ENCODE results near the gene TMEM8B.

TMEM8B gene

DNA sequence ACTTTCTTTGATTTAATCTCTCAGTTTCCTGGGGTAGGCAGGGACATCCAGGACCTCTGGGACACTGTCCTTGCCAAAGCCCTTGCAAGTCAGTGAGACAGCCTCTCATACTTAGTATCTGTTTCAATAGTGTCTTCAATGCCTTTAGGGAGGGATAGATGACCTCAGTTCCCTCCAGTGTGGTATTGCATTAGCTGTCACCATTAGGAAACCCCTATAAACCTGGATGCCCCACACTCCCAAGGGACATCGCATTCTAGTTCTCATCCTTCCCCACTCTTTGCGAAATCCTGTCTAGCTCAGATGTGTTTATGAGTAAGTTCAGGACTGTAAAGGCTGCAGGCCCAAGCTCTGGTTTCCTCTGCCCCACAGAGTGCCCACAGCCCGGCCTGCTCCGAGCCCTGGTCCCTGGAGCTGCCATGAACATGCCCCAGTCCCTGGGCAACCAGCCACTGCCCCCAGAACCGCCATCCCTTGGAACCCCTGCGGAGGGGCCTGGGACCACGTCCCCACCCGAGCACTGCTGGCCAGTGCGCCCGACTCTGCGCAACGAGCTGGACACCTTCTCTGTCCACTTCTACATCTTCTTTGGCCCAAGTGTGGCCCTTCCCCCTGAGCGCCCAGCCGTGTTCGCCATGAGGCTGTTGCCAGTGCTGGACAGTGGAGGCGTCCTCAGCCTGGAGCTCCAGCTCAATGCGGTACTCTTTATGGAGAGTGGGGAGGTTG, 13.2 kb downstream of the TMEM8B start:
- H3K9ac ChIP-seq (ENCODE audit: low read length) = no peak overlapping the region
- H4K20me1 ChIP-seq (ENCODE audit: insufficient read depth, low read length) = no peaks in the 10 kb centered on the region
- H3K9me2 ChIP-seq (ENCODE audit: low read depth, low read length) = no peaks in the 10 kb centered on the region
- no peaks in the 10 kb centered on the region for H3K4me1 ChIP-seq (ENCODE audit: insufficient read depth, low read length, severe bottlenecking)
- no peak overlapping the region for H3K4me3 ChIP-seq (ENCODE audit: low read depth, low read length, poor library complexity, severe bottlenecking)
- H3K27me3 ChIP-seq (ENCODE audit: insufficient read depth, low read length) = no peaks in the 10 kb centered on the region
- H3K36me3 ChIP-seq (ENCODE audit: insufficient read depth, low read length) = no peaks in the 10 kb centered on the region
- no peak for TF ChIP-seq CTCF (IDR thresholded peaks at IDR 0.05; ENCODE audit: low read length)
- TF ChIP-seq EZH2 (IDR thresholded peaks at IDR 0.05; ENCODE audit: borderline replicate concordance, low read length) = no peak
- H3K4me2 ChIP-seq (ENCODE audit: low read length) = no peak overlapping the region
- no peaks in the 10 kb centered on the region for H3F3A ChIP-seq (ENCODE audit: insufficient read depth, low read length)
- H3K9me3 ChIP-seq (ENCODE audit: low read length) = no peaks in the 10 kb centered on the region
- no peak overlapping the region for H2AFZ ChIP-seq (ENCODE audit: low read length)
- no peak overlapping the region for H3K27ac ChIP-seq (ENCODE audit: low read depth, low read length, poor library complexity, severe bottlenecking)
- no peaks in the 10 kb centered on the region for H3K79me2 ChIP-seq (ENCODE audit: insufficient read depth, low read length)

- H3F3A ChIP-seq (ENCODE audit: insufficient read depth, low read length) = no peaks in the 10 kb centered on the region
- no peak overlapping the region for H3K4me3 ChIP-seq (ENCODE audit: low read depth, low read length, poor library complexity, severe bottlenecking)
- H3K79me2 ChIP-seq (ENCODE audit: insufficient read depth, low read length) = no peaks in the 10 kb centered on the region
- TF ChIP-seq EZH2 (IDR thresholded peaks at IDR 0.05; ENCODE audit: borderline replicate concordance, low read length) (no peak), CTCF (IDR thresholded peaks at IDR 0.05; ENCODE audit: low read length) (no peak)
- H3K27me3 ChIP-seq (ENCODE audit: insufficient read depth, low read length) = no peaks in the 10 kb centered on the region
- no peak overlapping the region for H3K9ac ChIP-seq (ENCODE audit: low read length)
- no peaks in the 10 kb centered on the region for H4K20me1 ChIP-seq (ENCODE audit: insufficient read depth, low read length)
- no peak overlapping the region for H3K4me2 ChIP-seq (ENCODE audit: low read length)
- no peaks in the 10 kb centered on the region for H3K9me2 ChIP-seq (ENCODE audit: low read depth, low read length)
- no peak overlapping the region for H2AFZ ChIP-seq (ENCODE audit: low read length)
- H3K9me3 ChIP-seq (ENCODE audit: low read length) = no peaks in the 10 kb centered on the region
- H3K4me1 ChIP-seq (ENCODE audit: insufficient read depth, low read length, severe bottlenecking) = no peaks in the 10 kb centered on the region
- no peak overlapping the region for H3K27ac ChIP-seq (ENCODE audit: low read depth, low read length, poor library complexity, severe bottlenecking)
- no peaks in the 10 kb centered on the region for H3K36me3 ChIP-seq (ENCODE audit: insufficient read depth, low read length)
These were observed 13.8 kb downstream of the TMEM8B start for GRCh38 chr9:35842795-35843194.

DNA sequence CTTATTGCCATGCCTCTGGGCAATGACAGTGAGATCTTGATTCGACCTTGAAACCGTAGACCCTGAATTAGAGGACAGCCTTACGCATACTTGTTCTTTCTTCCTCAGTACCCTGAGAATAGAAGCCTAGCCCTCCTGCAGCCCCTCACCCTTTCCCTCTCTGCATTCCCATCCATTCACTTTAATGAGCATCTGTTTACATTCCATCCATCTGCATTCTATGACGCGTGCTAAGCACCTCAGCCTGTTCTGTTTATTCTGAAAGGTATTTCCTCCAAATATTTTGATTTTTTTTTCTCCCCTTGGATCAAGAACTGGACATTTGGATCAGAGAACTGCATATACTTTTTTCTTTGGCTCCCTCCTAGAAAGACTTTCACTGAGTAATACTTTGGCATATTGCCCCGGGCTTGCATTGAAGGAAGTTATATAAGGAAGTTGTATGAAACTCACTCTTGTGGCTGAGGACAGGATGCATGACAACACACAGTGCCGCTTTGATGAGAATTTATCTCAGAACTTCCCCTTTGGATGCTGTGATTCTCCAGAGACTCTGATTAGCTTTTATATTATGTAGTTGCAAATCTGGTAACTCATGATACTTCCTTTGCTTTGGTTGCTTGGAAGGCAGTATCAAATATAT, 15.7 kb downstream of the TMEM8B start:
- H3K4me1 ChIP-seq (ENCODE audit: insufficient read depth, low read length, severe bottlenecking) = no peaks in the 10 kb centered on the region
- no peak overlapping the region for H3K4me3 ChIP-seq (ENCODE audit: low read depth, low read length, poor library complexity, severe bottlenecking)

More for the DNA sequence above, 15.7 kb downstream of the TMEM8B start:
- Histone ChIP-seq H3K9ac (ENCODE audit: low read length) (no peak overlapping the region), H3F3A (ENCODE audit: insufficient read depth, low read length) (no peaks in the 10 kb centered on the region), H3K27me3 (ENCODE audit: insufficient read depth, low read length) (no peaks in the 10 kb centered on the region), H3K27ac (ENCODE audit: low read depth, low read length, poor library complexity, severe bottlenecking) (no peak overlapping the region), H3K9me2 (ENCODE audit: low read depth, low read length) (no peaks in the 10 kb centered on the region), H3K79me2 (ENCODE audit: insufficient read depth, low read length) (no peaks in the 10 kb centered on the region), H4K20me1 (ENCODE audit: insufficient read depth, low read length) (no peaks in the 10 kb centered on the region), H3K36me3 (ENCODE audit: insufficient read depth, low read length) (no peaks in the 10 kb centered on the region), H3K4me2 (ENCODE audit: low read length) (no peak overlapping the region), H2AFZ (ENCODE audit: low read length) (no peak overlapping the region), H3K9me3 (ENCODE audit: low read length) (no peaks in the 10 kb centered on the region)
- no peak for TF ChIP-seq EZH2 (IDR thresholded peaks at IDR 0.05; ENCODE audit: borderline replicate concordance, low read length)
- no peak for TF ChIP-seq CTCF (IDR thresholded peaks at IDR 0.05; ENCODE audit: low read length)
